ENCODE results near the gene PHF2. TPM values are rescaled to one million over a fixed set of nuclear protein-coding genes. Genes with fewer than 3 reads are reported as not detected.
A peak's percentile ranks its signal among the peaks of the same experiment; 100 is the strongest.

Gene PHF2
- total RNA-seq, 2 donors from 2014 or later: 32.4 to 32.9 TPM

- Histone ChIP-seq H3K4me1 (replicated peaks) (peaks cover 25% of the 10 kb centered on the region), H3K27me3 (replicated peaks; ENCODE audit: insufficient read depth) (no peaks in the 10 kb centered on the region), H3K9me3 (no peaks in the 10 kb centered on the region), H3K36me3 (no peaks in the 10 kb centered on the region), H3K4me3 (peak overlapping the region; percentile 87), H3K27ac (peak overlapping the region; percentile 94 to 95)
- DNase-seq (ENCODE audit: low spot score): no peak
- WGBS: 12% methylated on average over 28 of the region's 30 CpGs
- intact Hi-C loops (cut with DNase I): no loop called here
- TF ChIP-seq POLR2A (IDR thresholded peaks at IDR 0.05): no peak
- TF ChIP-seq POLR2AphosphoS5 (IDR thresholded peaks at IDR 0.05): no peak
- TF ChIP-seq CTCF (IDR thresholded peaks at IDR 0.05): no peak
These were observed 1.2 kb upstream of the PHF2 start for GRCh38 chr9:93574900-93575795.

GRCh38 chr9:93575796-93576257 lies 557 bp upstream of the PHF2 start:
- Histone ChIP-seq H3K36me3 (no peaks in the 10 kb centered on the region), H3K4me3 (peak overlapping the region; percentile 87), H3K4me1 (replicated peaks) (peaks cover 32% of the 10 kb centered on the region), H3K27me3 (replicated peaks; ENCODE audit: insufficient read depth) (no peaks in the 10 kb centered on the region), H3K9me3 (no peaks in the 10 kb centered on the region), H3K27ac (peak overlapping the region; percentile 94 to 95)
- 2% methylated on average over 26 of the region's 26 CpGs for WGBS
- DNase-seq (ENCODE audit: low spot score): peak; percentile 46
- TF ChIP-seq CTCF (IDR thresholded peaks at IDR 0.05): no peak
- TF ChIP-seq POLR2A (IDR thresholded peaks at IDR 0.05): peak; percentile 39
- peak; percentile 20 for TF ChIP-seq POLR2AphosphoS5 (IDR thresholded peaks at IDR 0.05)
- intact Hi-C loops (cut with DNase I): no loop called here

GRCh38 chr9:93577078-93577974 lies 942 bp downstream of the PHF2 start:
- H3K4me1 ChIP-seq (replicated peaks): peaks cover 37% of the 10 kb centered on the region
- TF ChIP-seq CTCF (IDR thresholded peaks at IDR 0.05): no peak
- TF ChIP-seq POLR2A (IDR thresholded peaks at IDR 0.05): peak; percentile 26
- TF ChIP-seq POLR2AphosphoS5 (IDR thresholded peaks at IDR 0.05): peak; percentile 67
- no peaks in the 10 kb centered on the region for H3K9me3 ChIP-seq
- H3K4me3 ChIP-seq: peak overlapping the region; percentile 87
- DNase-seq (ENCODE audit: low spot score): peak; percentile 62
- intact Hi-C loops (cut with DNase I): no loop called here
- no peaks in the 10 kb centered on the region for H3K36me3 ChIP-seq
- H3K27me3 ChIP-seq (replicated peaks; ENCODE audit: insufficient read depth): no peaks in the 10 kb centered on the region
- 2% methylated on average over 27 of the region's 74 CpGs for WGBS
- H3K27ac ChIP-seq: peak overlapping the region; percentile 90 to 95

GRCh38 chr9:93577975-93578682 lies 1.7 kb downstream of the PHF2 start:
- TF ChIP-seq CTCF (IDR thresholded peaks at IDR 0.05) (no peak), POLR2A (IDR thresholded peaks at IDR 0.05) (no peak), POLR2AphosphoS5 (IDR thresholded peaks at IDR 0.05) (no peak)
- intact Hi-C loops (cut with DNase I): no loop called here

More at GRCh38 chr9:93577975-93578682, 1.7 kb downstream of the PHF2 start:
- DNase-seq (ENCODE audit: low spot score): no peak
- Histone ChIP-seq H3K27me3 (replicated peaks; ENCODE audit: insufficient read depth) (no peaks in the 10 kb centered on the region), H3K9me3 (no peaks in the 10 kb centered on the region), H3K27ac (peak overlapping the region; percentile 90 to 95), H3K36me3 (no peaks in the 10 kb centered on the region), H3K4me1 (replicated peaks) (peaks cover 37% of the 10 kb centered on the region), H3K4me3 (peak overlapping the region; percentile 87)
- 41% methylated on average over 13 of the region's 13 CpGs for WGBS
